ENCODE results near the gene LRP2. TPM values are rescaled to one million over a fixed set of nuclear protein-coding genes. Genes with fewer than 3 reads are reported as not detected.
"Not testable (repeated sequence)": the region's sequence is repeated elsewhere in the genome, so short reads cannot be mapped to it uniquely, and the experiment has no call there.

Gene LRP2
- total RNA-seq, 1 donor from 2014 or later, result 0.11 TPM

DNA sequence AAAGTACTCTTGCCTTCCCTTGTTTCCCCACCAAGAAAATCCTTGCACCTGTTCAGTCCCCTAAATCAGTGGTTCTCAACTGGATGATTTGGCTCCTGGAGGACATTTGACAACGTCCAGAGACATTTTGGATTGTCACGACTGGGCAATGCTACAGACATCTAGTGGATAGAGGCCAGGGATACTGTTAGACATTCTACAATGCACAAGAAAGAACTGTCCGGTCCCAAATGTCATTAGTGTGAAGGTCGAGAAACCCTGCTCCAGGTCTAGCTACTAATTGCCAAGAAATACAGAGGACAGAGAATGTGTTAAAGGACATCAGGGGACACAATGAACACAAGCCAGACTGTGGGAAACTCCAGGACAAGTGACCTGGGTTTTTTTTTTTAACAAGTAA lies 60.0 kb downstream of the LRP2 start:
- intact Hi-C loops (cut with micrococcal nuclease), result no loop called here

DNA sequence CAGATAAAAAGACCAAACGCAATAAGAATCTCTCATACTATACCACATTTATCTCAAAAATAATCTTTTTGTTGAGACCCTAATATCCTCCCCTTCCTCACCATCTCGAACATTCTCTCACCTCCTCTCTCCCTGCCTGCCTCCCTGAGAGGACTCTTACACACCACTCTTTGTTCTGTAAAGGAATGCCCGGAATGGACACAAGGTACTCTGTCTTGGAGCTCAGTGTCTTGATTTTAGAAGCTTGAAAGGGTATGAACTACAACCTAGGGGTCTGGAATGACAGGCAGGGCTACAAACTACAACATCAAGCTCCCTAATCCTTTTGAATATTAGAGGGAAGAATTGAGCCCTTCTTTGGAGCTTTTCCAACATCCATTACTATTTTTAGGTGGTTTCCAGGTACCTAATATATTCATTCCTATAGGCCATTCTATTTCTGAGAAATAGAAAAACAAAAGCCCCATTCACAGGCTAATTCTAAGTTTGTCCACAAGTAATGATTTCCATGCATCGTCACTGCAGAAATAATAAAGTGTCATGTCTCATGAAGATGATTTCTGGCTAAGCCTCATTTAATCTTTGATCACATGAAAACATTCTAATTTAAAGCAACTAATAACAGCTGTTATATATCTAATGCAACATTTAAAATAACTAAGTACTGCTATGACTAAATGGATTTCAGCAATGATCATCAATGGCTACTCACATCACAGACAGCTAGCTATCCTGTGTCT lies 60.6 kb downstream of the LRP2 start:
- intact Hi-C loops (cut with micrococcal nuclease), result no loop called here

DNA sequence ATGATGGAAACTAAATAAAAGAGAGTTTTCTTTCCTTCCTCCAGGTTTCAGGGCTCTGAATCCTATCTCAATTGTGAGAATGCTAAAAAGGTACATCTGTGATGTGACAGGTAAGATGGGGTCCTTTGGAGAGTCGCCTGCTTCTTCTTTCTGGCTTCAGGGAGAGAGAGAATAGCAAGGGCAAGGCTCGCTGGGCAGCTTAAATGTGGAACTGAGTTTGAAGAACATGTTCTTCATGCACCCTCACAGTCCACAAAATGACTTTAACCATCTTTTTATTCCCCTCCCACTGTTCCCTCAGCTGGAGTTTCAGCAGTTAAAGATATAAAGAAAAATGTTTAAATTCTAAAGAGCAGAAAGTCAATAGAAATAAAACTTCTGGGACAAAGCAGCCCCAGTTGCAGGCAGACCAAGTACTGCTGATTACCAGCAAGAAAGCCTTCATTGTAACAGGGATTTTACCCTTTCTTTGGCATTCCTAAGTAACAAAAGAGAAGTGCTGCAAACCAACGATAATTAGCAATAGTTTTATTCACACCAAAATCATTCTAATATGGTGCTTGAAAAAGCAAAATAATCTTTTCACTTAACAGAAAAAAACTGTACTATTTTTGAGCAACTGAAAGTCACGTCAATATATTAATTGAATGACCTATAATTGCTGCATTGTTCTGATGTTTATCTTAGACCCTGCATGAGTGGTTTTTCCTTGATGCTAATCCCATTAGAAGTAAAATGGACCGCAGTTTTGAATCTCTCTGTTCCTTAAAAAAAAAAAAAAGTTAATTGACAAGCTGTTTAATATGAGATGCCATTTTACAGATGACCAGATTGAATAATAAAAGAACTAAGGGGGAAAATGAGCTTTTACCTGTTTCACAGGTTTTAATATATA lies 61.5 kb downstream of the LRP2 start:
- intact Hi-C loops (cut with micrococcal nuclease), result no loop called here

DNA sequence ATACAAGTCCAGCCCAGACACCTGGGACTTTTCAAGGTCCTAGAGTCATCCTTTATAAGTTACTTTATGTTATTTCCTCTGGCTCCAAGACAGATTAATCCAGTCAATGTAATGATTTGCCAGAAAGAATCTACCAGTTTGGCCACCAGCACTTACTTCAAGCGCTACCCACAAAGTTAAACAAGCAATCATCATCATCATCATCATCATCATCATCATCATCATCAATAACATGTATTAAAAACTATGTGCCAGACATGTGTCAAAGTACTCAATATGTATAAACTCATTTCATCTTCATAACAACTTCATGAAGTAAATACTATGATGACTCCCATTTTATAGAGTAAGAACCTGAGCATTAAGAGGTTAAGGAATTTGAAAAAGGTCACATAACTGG lies 64.3 kb downstream of the LRP2 start:
- intact Hi-C loops (cut with micrococcal nuclease), result no loop called here

DNA sequence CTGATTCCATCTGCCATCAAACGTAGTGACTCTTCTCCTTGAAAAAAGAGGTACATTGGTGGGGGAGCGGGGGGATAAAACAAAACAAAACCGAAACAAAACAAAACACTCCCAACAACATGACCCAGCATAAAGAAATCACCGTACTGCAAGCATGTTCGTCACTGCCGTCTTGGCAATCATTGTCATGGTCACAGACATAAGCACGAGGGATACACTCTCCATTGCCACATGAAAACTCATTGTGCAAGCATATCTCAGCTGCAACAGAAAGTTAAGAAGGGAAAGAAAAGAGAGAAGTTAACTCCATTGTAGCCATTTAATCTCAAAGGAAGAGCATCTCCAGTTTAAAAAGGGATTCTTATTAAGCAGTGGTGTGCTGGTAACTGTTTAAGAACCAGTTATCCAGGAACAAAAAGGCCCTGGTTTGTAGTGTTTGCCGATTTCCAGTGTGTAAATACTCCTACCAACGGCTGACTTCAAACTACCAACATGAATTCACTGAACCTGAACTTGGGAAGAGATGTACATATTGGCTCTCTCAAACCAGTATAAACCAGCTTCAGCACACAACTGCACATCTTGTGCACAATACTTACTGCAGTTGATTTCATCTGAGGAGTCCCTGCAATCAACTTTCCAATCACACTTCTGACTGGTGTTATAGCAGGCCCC lies 68.2 kb downstream of the LRP2 start:
- intact Hi-C loops (cut with micrococcal nuclease), result no loop called here

DNA sequence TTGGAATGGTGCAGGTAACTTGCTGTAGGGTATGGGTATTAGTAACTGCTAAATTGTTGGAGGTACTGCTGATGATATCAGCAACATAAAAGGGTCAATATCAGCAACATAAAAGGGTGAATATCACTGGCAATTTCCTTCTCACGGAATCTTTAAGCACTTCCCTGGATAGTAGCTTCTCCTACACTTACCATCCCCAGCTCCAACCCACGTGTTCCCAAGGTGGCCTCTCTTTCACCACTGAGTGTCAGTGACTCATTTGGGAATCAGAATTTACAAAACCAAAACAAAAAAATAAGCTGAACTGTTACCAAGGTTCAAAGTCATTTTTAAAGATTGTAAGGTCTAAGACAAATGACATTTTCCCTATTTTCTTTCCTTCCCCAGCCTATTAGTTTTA lies 70.8 kb downstream of the LRP2 start:
- intact Hi-C loops (cut with micrococcal nuclease), result no loop called here

DNA sequence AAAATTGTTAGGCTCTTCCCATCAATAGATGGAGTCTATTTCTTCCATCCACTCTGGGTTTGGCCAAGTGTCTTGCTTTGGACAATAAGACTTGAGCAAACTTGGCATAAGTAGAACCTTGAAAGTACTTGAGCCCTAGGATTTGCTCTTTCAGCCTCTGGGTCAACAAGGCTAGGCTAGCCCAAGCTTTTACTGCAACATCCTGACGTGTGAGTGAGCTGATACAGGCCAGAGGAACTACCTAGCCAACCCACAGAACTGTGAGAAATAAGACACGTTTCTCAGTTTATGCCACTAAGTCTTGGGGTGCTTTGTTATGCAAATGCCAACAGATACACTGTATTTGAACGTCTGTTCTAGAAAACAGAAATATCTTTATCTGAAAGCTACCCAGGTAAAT lies 71.9 kb downstream of the LRP2 start:
- intact Hi-C loops (cut with micrococcal nuclease), result no loop called here

DNA sequence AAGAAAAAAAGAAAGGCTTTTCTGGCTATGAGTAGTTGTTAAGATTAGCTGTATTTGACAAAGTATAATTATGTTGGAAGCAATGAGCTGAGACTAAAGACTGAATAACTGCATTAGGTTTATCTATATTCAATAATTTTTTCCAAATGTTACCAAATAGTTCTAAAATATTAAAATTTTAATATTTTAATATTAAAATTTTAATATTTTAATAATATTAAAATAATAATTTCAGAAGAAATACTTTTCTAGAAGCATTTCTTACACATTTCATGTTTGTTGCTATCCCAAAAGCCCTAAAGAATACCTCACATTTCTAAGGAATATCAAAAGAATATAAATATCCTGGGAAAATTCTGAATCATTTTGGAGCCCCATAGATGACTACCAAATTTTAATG lies 74.7 kb downstream of the LRP2 start:
- intact Hi-C loops (cut with micrococcal nuclease), result no loop called here

DNA sequence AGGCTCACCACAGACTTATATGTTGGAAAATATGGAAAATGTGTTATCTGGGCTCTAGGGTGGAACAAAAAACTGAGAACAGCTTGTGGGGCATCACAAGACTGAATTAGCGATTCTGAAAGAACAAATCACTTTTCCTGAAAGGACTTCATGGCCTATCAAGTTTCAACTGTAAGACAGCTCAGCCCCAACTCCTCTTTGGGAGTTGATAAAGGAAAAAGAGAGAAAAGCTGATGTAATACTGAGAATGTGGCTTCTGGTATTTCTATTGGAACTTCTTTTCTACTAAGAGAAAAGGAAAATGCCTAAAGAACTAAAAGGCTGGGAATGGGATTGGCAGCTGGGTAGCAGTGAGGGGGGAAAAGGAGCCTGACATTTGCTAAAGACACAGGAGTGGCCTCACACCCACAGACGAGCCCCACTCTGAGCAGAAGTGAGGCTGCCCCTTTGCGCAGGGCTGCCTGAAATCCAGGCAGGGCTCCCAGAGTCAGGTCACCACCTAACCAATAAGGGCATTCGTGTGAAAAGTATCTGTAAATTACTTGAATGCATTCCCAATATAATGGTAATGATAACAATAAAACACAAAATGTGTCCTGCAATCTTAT lies 75.6 kb downstream of the LRP2 start:
- intact Hi-C loops (cut with micrococcal nuclease), result no loop called here

DNA sequence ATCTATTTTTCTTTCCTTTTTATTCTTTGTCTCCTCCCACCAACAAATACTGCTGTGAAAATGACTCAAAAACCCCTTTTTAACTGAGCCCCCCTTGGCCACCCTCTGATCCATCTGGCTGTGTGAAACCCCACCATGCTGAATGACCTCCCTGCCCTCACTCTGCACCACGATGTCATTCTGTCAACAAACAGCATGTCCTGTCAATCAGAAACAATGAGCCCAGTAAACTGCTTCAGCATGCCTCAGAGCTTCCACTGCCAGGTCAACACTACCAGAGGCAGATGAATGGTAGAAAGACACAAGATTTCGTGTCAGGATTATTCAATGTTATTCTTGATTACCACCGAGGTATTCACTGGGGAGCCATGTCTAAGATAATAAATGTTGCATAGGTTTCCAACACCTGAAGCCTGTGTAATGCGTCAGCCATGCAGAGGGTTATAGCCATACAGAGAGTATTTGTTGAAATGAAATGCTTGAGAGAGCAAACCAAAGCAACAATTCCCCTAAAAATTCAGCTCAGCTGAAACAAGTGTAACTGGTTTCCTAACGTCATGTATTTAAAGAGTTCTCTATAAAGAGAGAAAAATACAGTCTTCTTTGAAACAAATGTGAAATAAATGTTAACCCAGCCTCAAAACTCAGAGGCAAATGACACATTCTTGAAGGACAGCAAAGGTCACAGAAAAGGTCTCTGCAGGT lies 76.7 kb downstream of the LRP2 start:
- intact Hi-C loops (cut with micrococcal nuclease), result no loop called here

DNA sequence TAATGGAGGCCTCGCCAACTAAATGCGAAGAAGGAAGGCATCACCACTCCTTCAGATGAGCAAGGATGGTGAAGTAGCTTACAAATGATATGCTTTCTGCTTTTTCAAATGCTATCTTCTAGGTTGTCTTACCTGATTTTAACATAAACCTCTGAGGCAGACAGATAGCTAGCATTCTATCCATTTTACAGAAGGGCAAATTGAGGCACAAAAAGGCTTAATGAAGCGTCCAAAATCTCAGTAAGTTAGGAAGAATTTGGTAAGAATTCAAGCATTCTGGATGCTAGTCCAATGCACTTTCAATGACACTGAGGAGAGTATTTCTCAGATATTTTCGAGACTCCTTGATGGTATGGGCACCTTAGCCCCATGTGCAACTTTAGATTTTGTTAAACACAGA lies 81.8 kb downstream of the LRP2 start:
- intact Hi-C loops (cut with micrococcal nuclease), result no loop called here

DNA sequence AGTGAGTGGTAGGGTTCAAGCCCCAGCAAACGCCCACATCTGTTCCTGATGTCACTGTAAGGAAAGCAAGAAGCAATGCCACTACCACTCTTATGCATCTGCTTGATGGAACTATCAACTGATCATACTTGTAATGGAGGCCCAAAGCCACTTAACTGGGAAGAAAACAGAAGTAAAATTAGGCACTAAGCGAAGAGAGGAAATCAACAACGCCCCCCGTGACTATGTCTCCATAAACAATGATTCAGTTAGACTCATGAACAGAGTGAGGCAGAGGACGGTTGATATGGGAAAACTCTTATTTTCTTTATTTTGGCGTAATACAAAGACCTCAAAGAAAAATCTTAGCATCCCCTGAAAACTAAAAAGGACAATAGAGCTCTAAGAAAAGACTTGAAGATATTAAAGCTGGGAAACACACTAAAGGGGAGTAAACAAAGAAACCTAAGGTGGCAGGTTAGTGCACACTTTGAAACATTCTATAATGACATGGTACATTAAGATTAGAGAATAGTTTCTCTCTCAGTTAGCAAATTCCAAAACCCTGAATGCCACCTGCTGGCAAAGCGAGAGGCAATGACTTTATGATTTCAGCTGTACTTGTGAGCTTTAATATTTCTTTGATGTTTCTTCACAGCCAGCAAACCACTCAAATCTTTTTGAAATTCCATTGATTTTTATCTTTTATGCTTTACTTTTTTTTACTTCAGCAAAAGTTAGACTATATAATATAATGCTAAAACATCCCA lies 86.5 kb downstream of the LRP2 start:
- intact Hi-C loops (cut with micrococcal nuclease), result no loop called here

DNA sequence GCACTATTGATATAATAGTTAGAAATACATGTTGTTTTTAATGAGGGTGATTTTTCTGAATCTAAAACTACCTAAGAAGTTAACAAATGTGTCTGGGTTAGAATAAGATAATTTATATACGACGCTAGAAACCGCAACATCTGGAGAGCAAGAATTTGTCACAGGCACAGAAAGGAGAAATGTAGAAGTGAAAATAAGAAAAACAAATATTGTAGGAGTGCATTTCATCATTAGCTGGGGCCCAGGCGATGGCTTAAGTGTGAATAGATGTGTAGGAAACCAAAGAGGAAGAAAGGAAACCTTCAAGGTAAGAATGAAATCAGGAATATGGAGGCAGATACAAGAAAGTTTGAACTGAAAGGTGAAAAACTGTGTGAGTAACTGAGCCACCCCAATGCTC lies 90.3 kb downstream of the LRP2 start:
- intact Hi-C loops (cut with micrococcal nuclease), result no loop called here

DNA sequence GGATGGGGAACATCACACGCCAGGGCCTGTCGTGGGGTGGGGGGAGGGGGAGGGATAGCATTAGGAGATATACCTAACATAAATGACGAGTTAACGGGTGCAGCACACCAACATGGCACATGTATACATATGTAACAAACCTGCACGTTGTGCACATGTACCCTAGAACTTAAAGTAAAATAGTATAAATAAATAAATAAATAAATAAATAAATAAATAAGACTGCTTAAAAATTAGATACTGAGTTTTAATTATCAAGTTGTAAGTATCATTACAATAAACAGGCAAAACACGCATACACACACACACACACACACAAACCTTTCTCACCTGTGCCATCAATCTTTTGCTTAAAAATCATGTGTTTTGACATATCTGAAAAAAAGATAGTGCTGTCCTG lies 91.8 kb downstream of the LRP2 start:
- intact Hi-C loops (cut with micrococcal nuclease), result not testable (repeated sequence)

DNA sequence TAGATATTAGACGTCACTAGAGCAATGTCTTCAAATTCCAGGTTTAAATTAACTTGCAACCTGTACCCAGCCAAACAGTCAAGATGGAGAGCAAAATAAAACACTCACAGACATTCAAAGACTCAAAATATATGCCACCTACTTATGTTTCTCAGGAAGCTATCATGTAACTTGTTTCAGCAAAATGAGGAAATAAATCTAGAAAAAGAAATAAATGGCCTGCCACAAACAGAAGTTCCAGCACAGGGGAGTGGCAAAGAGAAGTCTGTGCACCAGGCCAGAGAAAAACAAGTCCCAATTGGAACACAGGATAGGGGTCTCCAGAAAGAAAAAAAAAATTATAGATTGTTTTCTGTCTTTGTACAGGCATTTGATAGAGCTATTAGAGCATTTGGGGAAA lies 96.7 kb downstream of the LRP2 start:
- intact Hi-C loops (cut with micrococcal nuclease), result no loop called here

DNA sequence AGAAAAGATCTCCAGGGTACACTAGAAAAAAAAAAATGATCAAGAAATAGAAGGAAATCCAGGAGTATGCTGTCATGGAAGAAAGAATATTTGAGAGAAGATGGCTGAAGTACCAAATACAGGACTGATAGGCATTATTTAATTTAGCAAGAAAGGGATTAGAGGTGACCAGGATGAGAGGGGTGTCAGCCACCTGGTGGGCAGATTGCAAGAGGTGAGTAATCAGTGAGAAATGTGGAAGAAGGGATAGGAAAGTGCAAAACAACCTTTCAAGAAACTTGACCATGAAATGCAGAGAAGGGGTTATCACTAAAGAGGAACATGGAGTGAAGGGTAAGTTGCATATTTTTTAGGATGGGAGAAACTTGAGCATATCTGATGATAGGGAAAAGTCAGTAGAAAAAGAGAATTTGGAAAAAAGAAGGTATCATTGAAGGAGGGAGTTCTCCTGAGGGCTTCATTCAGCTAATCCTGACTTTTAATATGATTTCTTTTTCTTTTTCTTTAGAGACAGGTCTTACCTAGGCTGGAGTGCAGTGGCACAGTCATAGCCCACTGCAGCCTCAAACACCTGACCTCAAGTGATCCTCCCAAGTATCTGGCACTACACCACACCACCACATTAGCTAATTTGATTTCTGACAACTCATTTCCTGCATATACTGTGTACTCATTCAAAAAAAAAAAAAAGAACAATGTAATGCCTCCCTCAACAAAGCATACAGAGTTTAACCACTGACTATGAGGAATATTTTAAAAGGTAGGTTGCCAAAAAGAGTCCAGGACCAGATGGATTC lies 101.3 kb downstream of the LRP2 start:
- intact Hi-C loops (cut with micrococcal nuclease), result no loop called here

DNA sequence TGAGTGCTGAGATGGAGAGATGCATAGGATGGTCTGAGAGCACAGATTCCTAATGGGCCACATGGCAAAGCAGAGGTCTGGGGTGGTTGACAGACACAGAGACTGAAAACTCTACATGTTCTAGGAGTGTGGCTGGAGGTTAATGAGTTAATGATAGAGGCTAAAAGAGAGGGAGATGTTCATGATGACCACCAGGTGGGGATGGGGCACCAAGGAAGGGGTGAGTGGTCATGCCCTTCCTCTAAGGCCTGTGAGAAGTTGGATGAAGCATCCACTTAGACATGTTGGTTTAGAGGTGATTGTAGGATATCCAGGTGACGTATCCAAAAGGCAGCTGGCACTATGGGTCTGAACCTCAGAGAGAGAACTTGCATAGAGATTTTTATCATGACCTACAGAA lies 102.1 kb downstream of the LRP2 start:
- intact Hi-C loops (cut with micrococcal nuclease), result no loop called here

DNA sequence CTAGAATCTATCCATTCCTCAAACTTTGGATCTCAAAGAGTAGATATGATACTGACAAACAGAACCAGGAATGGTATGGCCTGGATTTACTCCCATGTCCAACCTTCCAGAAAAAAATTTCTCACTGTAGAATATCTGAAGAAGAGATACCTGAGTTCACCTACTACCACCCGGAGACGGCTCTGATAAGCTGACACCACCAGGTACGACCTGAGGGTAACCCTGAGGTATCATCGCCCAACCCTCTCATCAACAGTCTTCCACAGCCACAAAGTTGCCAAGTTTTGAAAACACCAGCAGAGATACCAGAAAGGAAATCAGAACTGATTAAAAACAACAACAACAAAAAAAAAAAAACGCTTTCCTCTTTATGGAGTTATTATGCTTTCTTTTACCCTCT lies 102.9 kb downstream of the LRP2 start:
- intact Hi-C loops (cut with micrococcal nuclease), result no loop called here

DNA sequence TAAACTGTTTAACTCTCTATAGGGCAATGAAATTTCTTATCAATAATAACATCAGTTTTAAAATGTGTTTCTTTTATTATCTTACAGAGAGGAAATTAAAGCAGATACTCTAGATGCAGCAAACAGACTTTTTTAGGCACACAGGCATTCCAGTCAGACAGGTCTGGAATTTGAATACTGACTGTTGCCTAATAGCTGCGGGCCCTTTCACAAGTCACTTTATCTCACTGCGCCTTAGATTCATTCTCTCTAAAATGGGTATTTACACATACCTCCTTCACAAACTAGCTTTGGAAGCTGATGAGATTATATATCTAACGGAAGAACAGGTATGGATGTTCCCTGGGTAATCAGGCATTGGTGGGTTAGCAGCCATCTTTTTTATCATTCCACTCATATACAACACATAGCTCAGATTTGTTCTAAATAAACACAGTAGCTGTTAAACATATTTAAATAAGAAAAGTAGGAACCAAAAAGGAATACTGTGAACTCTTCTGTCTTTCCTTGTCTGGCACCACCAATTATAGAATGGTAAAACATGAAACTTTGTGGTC lies 104.2 kb downstream of the LRP2 start:
- intact Hi-C loops (cut with micrococcal nuclease), result no loop called here

All from T-helper 2 cell treated with Interferon-gamma antibody and Interleukin-4, amounts not matched to agents 100 ng/mL and 5 ng/mL, for 36 hours (primary cell).